HG02884 (cell line): ENCODE measurements around the gene PEX10.
A peak's percentile ranks its signal among the peaks of the same experiment; 100 is the strongest.

Experiments used
- ATAC-seq: cut with Tn5 transposase; IDR thresholded peaks from one replicate; pipeline ENCODE4 v1.9.1; 2021; ENCODE audit warnings: mild to moderate bottlenecking, moderate library complexity; ENCODE audit not compliant: unreplicated experiment

Gene PEX10

GRCh38 chr1:2426540-2426939 is 14.2 kb upstream of the PEX10 start:
- no peak for ATAC-seq

DNA sequence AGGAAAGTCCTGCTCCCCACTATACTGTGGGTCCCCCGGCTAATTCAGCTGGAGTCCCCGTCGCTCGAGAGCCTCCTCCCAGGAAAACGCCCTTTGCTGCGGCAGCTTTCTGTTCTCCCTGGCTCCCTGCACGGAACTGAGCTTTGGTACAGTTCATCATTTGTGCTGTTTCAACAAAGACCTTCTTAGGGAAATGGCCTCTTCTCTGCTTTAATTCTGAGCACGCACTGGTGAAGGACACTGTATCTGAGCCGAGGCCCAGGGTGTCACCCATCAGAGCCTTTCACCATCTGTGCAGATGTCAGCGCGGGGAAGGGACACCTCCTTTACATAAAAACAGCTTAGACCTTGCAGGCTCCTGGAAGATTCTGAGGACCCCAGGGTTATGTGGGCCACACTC is 13.5 kb upstream of the PEX10 start:
- no peak for ATAC-seq

- ATAC-seq = no peak
Observed at GRCh38 chr1:2422523-2422922, 10.2 kb upstream of the PEX10 start.

DNA sequence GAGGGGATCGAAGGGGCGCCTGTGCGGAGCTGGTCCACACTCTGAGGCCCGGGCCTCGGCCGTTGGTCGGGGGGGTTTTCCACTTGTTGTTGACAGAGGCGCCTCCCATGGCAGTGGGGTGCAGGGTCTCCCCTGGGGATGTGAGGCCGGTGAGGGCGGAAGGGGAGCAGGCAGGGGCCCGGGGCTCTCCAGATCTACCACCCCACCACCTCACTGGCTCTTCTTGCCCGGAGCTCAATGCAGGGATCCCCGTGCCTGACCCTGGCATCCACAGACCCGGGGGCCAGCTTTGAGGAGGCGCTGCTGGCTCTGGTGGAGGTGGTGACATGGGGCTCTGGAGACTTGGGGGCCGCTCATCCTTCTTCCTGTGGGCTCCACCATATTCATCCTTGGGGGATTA is 7.1 kb upstream of the PEX10 start:
- ATAC-seq = no peak

- ATAC-seq = no peak
Observed at GRCh38 chr1:2418791-2419320, 6.5 kb upstream of the PEX10 start.

DNA sequence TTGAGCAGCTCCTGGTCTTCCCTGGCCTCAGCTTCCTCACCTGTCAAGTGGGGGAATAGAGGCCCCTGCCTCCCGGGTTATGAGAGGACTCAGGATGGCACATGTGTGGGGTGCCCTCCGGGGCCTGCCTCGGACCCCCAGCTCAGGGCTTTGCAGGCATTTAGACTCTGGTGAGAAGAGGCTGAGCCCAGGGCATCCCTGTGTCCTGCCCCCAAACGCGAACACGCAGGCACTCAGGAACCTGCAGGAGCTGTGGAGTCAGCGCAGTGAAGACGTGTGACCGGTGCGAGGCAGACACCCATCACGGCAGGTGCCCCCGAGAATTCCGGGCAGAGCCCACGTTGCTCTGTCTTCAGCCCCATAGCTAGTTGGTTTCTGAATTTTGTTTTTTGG is 5.5 kb upstream of the PEX10 start:
- ATAC-seq = no peak

GRCh38 chr1:2417083-2417832 is 4.9 kb upstream of the PEX10 start:
- no peak for ATAC-seq

DNA sequence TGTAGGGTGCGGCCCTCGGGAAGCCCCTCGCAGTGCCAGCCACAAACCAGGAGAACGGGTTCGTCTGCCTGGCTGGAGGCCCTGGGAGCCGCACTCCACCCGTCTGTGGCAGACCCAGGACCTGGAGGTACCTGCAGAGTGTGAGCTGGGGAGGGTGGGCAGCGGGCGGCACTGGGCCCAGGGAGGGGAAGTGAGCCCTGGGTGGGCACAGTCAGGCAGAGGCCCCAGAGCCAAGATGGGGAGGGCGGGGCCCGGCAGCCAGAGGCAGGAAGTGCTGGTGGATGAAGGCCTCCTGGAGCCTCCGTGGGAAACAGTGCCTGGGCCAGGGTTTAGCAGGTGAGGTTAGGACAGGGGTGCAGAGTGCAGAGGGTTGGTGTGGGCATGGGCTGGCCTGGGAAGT is 4.0 kb upstream of the PEX10 start:
- no peak for ATAC-seq

DNA sequence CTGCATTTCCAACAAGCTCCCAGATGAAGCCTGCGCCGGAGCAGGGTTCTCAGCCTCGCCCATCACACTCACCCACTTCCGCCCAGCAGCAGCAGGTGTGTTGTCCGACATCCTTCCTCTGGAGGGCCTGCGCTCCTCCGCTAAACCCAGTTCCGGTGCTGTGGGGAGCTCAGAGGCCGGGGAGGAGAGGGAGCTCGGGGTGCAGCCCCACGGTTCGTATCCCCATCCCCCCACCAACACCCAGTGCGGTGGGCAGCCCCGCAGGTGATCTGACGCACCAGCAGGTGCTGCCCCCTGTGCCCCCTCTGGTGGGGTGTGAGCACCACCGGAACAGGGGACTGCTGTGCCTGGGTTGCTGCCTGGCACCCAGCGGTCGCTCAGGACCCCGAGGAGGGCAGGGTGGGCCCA is 3.4 kb upstream of the PEX10 start:
- ATAC-seq = no peak

- no peak for ATAC-seq
Observed at GRCh38 chr1:2415337-2415736, 3.0 kb upstream of the PEX10 start.

DNA sequence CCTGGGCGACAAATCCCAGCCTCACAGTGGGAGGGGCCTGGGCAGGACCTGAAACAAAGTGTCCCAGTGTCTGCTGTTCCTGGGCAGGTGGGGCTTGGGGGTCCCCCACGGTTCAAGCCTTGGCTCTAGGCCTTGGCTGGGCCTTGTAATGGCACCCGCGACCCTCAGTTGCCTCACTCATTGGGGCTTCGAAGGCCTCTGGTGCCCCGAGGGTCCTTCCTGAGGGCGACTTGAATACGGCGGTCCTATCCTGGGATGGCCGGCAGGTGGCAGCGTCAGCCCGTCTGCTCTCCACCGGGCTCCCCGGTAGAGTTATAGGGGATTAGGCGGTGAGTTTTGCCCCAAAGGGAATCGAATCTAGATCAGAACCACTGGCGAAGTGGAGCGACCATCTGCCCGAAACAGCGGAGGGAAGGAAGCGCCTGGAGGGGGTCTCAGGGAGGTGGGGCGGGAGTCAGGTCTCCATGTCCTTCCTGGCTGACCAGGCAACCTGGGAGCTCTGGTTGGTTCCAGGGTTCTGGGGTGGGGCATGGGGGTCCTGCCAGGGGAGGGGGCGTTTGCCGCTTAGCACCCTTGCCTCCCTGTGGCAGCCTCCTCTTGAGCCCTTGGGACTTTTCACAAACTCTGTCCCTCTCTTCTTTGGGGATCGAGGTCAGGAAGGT is 2.1 kb upstream of the PEX10 start:
- ATAC-seq = no peak

DNA sequence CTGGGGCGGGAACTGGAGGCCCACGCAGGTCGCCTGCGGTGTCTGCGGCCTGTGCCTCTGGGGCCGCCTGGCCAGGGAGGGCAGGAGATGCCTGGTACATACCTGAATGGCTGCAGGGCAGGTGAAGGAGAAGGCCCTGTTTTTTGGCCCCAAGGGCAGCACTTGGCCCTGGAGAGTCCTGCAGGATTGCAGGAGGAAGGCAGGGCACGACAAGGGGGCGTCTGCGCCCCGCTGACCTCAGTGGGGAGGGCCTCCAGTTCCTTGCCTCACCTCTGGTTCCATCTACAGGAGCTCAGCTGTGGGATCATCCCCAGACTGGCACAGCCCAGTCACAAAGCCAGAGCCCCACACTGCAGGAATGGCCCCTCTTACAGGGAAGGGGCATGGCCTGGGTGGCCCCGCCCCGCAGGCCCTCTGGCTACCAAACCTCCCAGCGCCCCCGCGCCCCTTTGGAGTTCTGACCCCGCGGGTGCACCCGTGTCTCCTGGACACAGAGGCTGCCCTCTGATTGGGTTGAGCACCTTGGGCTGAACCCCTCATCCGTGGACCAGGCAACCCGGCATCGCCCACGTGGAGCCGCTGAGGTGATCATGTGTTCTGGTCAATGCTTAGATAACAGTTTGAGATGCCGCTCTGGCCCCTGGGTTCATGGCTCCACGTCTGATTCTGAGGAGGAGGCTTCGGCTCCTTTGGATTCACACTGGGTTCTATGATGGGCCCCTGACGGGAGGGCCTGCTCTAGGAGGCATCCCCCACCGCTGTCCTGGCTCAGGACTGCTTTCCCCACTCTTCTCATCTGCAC is 1.3 kb upstream of the PEX10 start:
- ATAC-seq = no peak

- peak; percentile 21 for ATAC-seq
Observed at GRCh38 chr1:2412773-2413494, 570 bp upstream of the PEX10 start.

- peak; percentile 32 for ATAC-seq
Observed at GRCh38 chr1:2411801-2412394, 466 bp downstream of the PEX10 start.

DNA sequence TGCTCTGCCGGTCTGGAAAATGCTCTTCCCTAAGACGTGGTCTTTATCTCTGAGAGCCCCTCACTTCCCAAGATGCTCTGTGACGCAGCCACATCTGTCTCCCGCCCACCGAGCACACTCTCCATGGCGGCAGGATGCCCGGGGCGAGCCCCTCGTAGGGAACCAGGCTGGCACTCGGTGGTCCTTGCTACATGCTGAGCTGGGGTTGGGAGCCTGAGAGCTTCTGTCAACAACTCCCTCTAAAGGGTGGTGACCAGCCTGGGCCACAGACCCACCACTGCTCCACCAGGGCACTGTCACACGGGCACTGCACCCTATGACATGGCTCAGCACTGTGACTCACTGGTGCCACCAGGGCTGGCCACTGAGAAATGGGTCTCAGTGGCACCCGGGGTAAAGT is 2.6 kb downstream of the PEX10 start:
- no peak for ATAC-seq

GRCh38 chr1:2408859-2409276 is 3.5 kb downstream of the PEX10 start:
- ATAC-seq = no peak

DNA sequence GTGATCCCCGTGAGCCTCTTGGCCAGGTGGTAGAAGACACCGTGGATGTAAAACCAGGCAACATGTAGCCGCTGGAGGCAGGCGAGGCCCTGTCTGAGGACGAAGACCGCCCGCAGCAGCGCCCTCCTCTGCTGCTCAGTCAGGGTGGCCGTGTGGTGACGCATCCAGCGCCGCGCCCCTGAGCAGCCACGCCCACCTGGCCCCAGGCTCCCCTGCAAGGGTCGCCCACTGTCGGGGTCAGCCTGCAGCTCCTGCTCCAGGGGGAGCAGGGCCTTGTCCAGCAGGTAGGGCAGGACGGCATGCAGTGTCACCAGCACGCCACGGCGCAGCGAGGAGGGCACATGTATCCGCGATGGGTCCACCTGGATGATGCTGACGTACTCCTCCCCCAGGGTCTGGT is 3.9 kb downstream of the PEX10 start:
- no peak for ATAC-seq

- ATAC-seq = no peak
Observed at GRCh38 chr1:2407991-2408275, 4.4 kb downstream of the PEX10 start.

- no peak for ATAC-seq
Observed at GRCh38 chr1:2407166-2407990, 5.0 kb downstream of the PEX10 start.

DNA sequence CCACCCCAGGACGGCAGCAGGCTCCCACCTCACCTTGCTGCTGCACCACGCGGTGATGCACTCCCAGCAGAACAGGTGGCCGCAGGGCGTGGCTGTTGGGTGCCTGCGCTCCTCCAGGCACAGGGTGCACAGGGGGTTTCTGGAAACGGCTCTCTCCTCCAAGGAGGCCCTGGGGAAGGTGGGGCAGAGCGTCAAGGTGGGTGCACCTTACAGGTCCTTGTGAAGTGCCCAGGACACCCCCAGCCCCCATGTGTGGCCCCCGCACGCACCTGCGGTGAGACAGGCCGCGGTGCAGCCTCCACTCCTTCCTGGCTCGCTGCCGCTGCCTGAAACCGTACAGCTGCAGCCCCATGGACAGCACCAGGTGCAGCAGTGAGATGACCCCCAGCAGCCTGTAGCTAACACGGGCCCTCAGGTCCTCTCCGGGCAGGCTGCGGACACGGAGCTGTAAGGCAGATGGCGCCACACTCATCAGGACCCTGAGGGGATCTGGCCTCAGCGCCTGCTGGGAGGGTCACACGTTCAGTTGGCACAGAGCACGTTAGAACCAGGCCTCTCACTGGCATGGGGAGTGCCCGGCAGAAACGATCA is 5.8 kb downstream of the PEX10 start:
- ATAC-seq = no peak
